Endothelial cell of umbilical vein (primary cell): ENCODE measurements around the gene CAMTA2. TPM values are rescaled to one million over a fixed set of nuclear protein-coding genes. Genes with fewer than 3 reads are reported as not detected.

ENCODE experiments used
- BruUV-seq: library from RNA; stranded (reverse); fragments of 400-500 nt; replicated peaks from 2 replicates; lab custom pipeline; 2021; lab: Mats Ljungman, UMichigan
- CTCF ChIA-PET: fragments of 300-600, 350-600 bp; sonication (Branson Sonifier 250); formaldehyde crosslinking; loops from one replicate; lab custom pipeline; 2021; ENCODE audit warnings: antibody characterized with exemption, inconsistent platforms; lab: Charles Lee
- POLR2A ChIA-PET: fragments of 300-600, 350-600 bp; sonication (Branson Sonifier 250); formaldehyde crosslinking; loops from one replicate; lab custom pipeline; 2021; ENCODE audit warnings: antibody characterized with exemption, inconsistent platforms; lab: Charles Lee
- DNase-seq: peaks from one replicate; pipeline ENCODE4 v3.0.0-alpha.2; 2011; ENCODE audit warnings: low read depth, low spot score
- FAIRE-seq: peaks from 2 replicates; lab custom pipeline; 2011; peaks lifted over from hg19 to GRCh38; lab: Jason Lieb, UNC
- H2AFZ ChIP-seq: 2 replicates; pipeline ENCODE4 v1.6.0; 2012; ENCODE audit warnings: low read depth, low read length, control low read depth, inconsistent platforms
- H3K27ac ChIP-seq: 2 replicates; pipeline ENCODE4 v1.5.1; 2011; ENCODE audit warnings: low read depth, mild to moderate bottlenecking, control low read depth, low read length, moderate library complexity; ENCODE audit not compliant: insufficient read depth
- H3K27me3 ChIP-seq, 2 experiments: 2 replicates each; pipeline versions ENCODE4 v1.6.0 to v1.6.1; 2011; ENCODE audit warnings: low read length in 2 of 2, mixed read lengths in 1 of 2; ENCODE audit not compliant: control insufficient read depth in 2 of 2, insufficient read depth in 2 of 2
- H3K36me3 ChIP-seq, 2 experiments: 2 replicates in 1 of 2; 3 replicates in 1 of 2; pipeline ENCODE4 v1.5.1; 2011; ENCODE audit warnings: low read length in 2 of 2, mild to moderate bottlenecking in 1 of 2, moderate library complexity in 1 of 2; ENCODE audit not compliant: control insufficient read depth in 2 of 2, insufficient read depth in 2 of 2; ENCODE audit errors: extremely low read depth in 1 of 2
- H3K4me1 ChIP-seq: 3 replicates; pipeline ENCODE4 v1.5.1; 2011; ENCODE audit warnings: mild to moderate bottlenecking, low read length; ENCODE audit not compliant: control insufficient read depth, insufficient read depth; ENCODE audit errors: extremely low read depth
- H3K4me2 ChIP-seq: 2 replicates; pipeline ENCODE4 v1.6.1; 2011; ENCODE audit warnings: low read length, control low read depth, mixed read lengths; ENCODE audit not compliant: insufficient read depth
- H3K4me3 ChIP-seq, 3 experiments: fragments of 200-600 bp in 1 of 3; sonication (generic), shearing (Covaris generic) in 1 of 3; replicated peaks in 1 of 3; 2 replicates each; pipeline ENCODE4 v1.5.1; 2011 to 2016; ENCODE audit warnings: control low read depth in 3 of 3, low read length in 3 of 3, mild to moderate bottlenecking in 2 of 3, inconsistent platforms in 1 of 3, low read depth in 1 of 3, moderate library complexity in 1 of 3; ENCODE audit not compliant: insufficient read depth in 1 of 3
- H3K79me2 ChIP-seq: 2 replicates; pipeline ENCODE4 v1.6.0; 2012; ENCODE audit warnings: low read length, inconsistent platforms; ENCODE audit not compliant: control insufficient read depth, insufficient read depth
- H3K9ac ChIP-seq: replicated peaks from 2 replicates; pipeline ENCODE3; 2011; ENCODE audit warnings: low read length, control low read depth; ENCODE audit not compliant: insufficient read depth; ENCODE audit errors: extremely low read depth
- H3K9me1 ChIP-seq: replicated peaks from 3 replicates; pipeline ENCODE4 v1.6.0; 2011; ENCODE audit warnings: mild to moderate bottlenecking, low read length; ENCODE audit not compliant: control insufficient read depth, insufficient read depth; ENCODE audit errors: extremely low read depth
- H3K9me3 ChIP-seq: replicated peaks from 2 replicates; pipeline ENCODE4 v1.5.1; 2012; ENCODE audit warnings: low read length, inconsistent platforms; ENCODE audit not compliant: control insufficient read depth, insufficient read depth
- H4K20me1 ChIP-seq: replicated peaks from 2 replicates; pipeline ENCODE3; 2011; ENCODE audit warnings: mild to moderate bottlenecking, low read length; ENCODE audit not compliant: control insufficient read depth, insufficient read depth; ENCODE audit errors: extremely low read depth
- FOS ChIP-seq: IDR thresholded peaks from 2 replicates; pipeline ENCODE4 v1.6.1; 2011; ENCODE audit warnings: mild to moderate bottlenecking, low read length, moderate library complexity, borderline replicate concordance; ENCODE audit not compliant: insufficient read depth
- GATA2 ChIP-seq: IDR thresholded peaks from 2 replicates; pipeline ENCODE4 v1.7.0; 2011; ENCODE audit warnings: low read depth, mild to moderate bottlenecking, moderate library complexity, mixed read lengths, low read length; ENCODE audit not compliant: insufficient read length, insufficient read depth
- MYC ChIP-seq: IDR thresholded peaks from one replicate; pipeline ENCODE4 v1.6.1; 2011; ENCODE audit warnings: mild to moderate bottlenecking, low read depth, low read length
- POLR2A ChIP-seq: IDR thresholded peaks from 2 replicates; pipeline ENCODE4 v1.6.1; 2012; ENCODE audit warnings: low read depth, mild to moderate bottlenecking, control low read depth, low read length
- POLR2AphosphoS5 ChIP-seq: IDR thresholded peaks from 2 replicates; pipeline ENCODE4 v1.6.1; 2012; ENCODE audit warnings: low read depth, mild to moderate bottlenecking, control low read depth, low read length, moderate library complexity; ENCODE audit not compliant: insufficient read depth
- dilution Hi-C: fragments of 300-500 bp; cut with MboI; formaldehyde crosslinking; loops from one replicate; pipeline ENCODE4 v1.15.0; 2019; ENCODE audit warnings: low sequenced_read_pairs; ENCODE audit not compliant: extremely low pct_ligation_motif_present
- intact Hi-C: fragments of 100-400 bp; cut with micrococcal nuclease; formaldehyde crosslinking; loops from one replicate; pipeline ENCODE4 v1.10.0; 2022
- polyA plus RNA-seq, 4 experiments: library from polyadenylated mRNA; depleted of rRNA in 3 of 4; stranded (reverse) in 3 of 4; unstranded in 1 of 4; fragments of >200 nt; gene quantifications; 2 replicates each; pipeline versions ENCODE4 v1.2.1 to v1.2.3, GENCODE V29; 2011 to 2012; ENCODE audit warnings: missing spikeins in 1 of 4
- total RNA-seq: library from RNA; stranded (reverse); gene quantifications from 2 replicates; pipeline ENCODE4 v1.2.3, GENCODE V29; 2021
- TF ChIP-seq, protein P1 (sequence below), 2 donors: IDR thresholded peaks; 1 replicate in 1 of 2; 2 replicates in 1 of 2; pipeline ENCODE4 v1.5.1; 2011; ENCODE audit warnings: low read length in 2 of 2, mild to moderate bottlenecking in 2 of 2, moderate library complexity in 2 of 2, control low read depth in 1 of 2, inconsistent platforms in 1 of 2, low read depth in 1 of 2; ENCODE audit not compliant: insufficient read depth in 1 of 2; ENCODE audit errors: extremely low read depth in 1 of 2
- TF ChIP-seq, protein P2 (sequence below): IDR thresholded peaks from 2 replicates; pipeline ENCODE4 v1.6.1; 2011; ENCODE audit not compliant: insufficient read depth, insufficient read length

The CAMTA2 gene
- total and polyA plus RNA-seq, 2 donors (not counting 3 experiments of a cell fraction or from before 2014, with no cell fraction given) = 33.8 to 51.0 TPM

DNA sequence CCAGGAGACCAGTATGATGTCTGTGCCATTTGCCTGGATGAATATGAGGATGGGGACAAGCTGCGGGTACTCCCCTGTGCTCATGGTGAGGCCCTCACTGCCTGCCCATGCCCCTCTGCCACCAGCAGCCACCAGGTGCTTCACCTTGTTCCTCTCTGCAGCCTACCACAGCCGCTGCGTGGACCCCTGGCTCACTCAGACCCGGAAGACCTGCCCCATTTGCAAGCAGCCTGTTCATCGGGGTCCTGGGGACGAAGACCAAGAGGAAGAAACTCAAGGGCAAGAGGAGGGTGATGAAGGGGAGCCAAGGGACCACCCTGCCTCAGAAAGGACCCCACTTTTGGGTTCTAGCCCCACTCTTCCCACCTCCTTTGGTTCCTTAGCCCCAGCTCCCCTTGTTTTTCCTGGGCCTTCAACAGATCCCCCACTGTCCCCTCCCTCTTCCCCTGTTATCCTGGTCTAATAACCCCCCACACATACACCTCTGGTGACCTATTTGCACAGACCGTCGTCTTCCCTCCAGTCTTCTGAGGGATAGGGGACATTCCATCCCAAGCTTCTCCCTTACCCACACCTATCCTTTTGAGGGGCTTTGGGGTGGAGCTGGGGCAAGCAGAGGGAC is 42.8 kb downstream of the CAMTA2 start:
- Histone ChIP-seq H3K36me3 (peaks cover 13 to 28% of the 10 kb centered on the region in 2 experiments), H3K4me2 (no peak overlapping the region), H3K9me1 (no peaks in the 10 kb centered on the region), H3K9ac (peak overlapping the region; percentile 12), H3K27ac (peak overlapping the region; percentile 49), H4K20me1 (no peaks in the 10 kb centered on the region), H2AFZ (no peak overlapping the region), H3K4me1 (peaks cover 29% of the 10 kb centered on the region), H3K4me3 (no peak overlapping the region), H3K79me2 (peaks cover 77% of the 10 kb centered on the region), H3K9me3 (no peaks in the 10 kb centered on the region), H3K27me3 (no peaks in the 10 kb centered on the region)
- FAIRE-seq (no peak), DNase-seq (no peak)
- intact Hi-C loops (no loop called here), dilution Hi-C loops (no loop called here)
- BruUV-seq = no TSS peak
- ChIA-PET CTCF (interaction anchor here (2.0 kb wide), 1 partner anchor 36 kb away, joined by 8 read pairs; no protein-coding TSS in a partner anchor), POLR2A (interaction anchor here (1.7 kb wide), 1 partner anchor 23 kb away, joined by 5 read pairs; the partner anchor contains the start of gene SPAG7)
- TF ChIP-seq MYC (no peak), POLR2AphosphoS5 (peak; percentile 53)

DNA sequence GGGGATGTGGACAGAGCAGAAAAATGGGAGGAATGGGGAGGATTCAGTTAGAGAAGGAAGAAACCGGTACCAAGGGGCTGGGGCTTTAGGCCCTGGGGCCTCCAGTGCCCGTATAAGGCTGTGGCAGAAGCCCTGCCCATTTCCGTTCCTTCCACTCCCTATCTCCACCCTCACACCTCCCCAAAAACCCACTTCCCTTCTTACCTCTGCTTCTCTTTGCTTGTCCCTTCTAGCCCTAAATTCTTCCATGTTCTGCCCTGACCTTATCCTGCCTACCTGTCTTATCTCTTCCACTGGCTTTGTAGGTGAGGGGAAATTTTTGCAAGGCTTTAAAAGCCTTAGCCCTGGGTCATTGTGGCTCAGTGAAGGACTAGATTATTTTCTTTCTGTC is 43.3 kb downstream of the CAMTA2 start:
- Histone ChIP-seq H3K27me3 (no peaks in the 10 kb centered on the region), H3K9me1 (no peaks in the 10 kb centered on the region), H3K4me3 (no peak overlapping the region), H4K20me1 (no peaks in the 10 kb centered on the region), H3K36me3 (peaks cover 13 to 28% of the 10 kb centered on the region in 2 experiments), H2AFZ (no peak overlapping the region), H3K4me1 (peaks cover 30% of the 10 kb centered on the region), H3K9me3 (no peaks in the 10 kb centered on the region), H3K79me2 (peaks cover 81% of the 10 kb centered on the region), H3K4me2 (no peak overlapping the region), H3K9ac (no peak overlapping the region), H3K27ac (no peak overlapping the region)
- POLR2A ChIA-PET = no interaction called here
- dilution Hi-C loops = no loop called here
- CTCF ChIA-PET = no interaction called here
- FAIRE-seq = no peak
- TF ChIP-seq, protein P1, sequence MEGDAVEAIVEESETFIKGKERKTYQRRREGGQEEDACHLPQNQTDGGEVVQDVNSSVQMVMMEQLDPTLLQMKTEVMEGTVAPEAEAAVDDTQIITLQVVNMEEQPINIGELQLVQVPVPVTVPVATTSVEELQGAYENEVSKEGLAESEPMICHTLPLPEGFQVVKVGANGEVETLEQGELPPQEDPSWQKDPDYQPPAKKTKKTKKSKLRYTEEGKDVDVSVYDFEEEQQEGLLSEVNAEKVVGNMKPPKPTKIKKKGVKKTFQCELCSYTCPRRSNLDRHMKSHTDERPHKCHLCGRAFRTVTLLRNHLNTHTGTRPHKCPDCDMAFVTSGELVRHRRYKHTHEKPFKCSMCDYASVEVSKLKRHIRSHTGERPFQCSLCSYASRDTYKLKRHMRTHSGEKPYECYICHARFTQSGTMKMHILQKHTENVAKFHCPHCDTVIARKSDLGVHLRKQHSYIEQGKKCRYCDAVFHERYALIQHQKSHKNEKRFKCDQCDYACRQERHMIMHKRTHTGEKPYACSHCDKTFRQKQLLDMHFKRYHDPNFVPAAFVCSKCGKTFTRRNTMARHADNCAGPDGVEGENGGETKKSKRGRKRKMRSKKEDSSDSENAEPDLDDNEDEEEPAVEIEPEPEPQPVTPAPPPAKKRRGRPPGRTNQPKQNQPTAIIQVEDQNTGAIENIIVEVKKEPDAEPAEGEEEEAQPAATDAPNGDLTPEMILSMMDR (IDR thresholded peaks at IDR 0.05; ENCODE audit: extremely low read depth in 1 of 2, insufficient read depth in 1 of 2, low read depth in 1 of 2, low read length in 2 of 2) = no peak
- no peak for TF ChIP-seq GATA2
- TF ChIP-seq, protein P2, sequence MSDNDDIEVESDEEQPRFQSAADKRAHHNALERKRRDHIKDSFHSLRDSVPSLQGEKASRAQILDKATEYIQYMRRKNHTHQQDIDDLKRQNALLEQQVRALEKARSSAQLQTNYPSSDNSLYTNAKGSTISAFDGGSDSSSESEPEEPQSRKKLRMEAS = no peak
- TF ChIP-seq FOS = no peak
- TF ChIP-seq MYC = no peak
- TF ChIP-seq POLR2A = no peak
- TF ChIP-seq POLR2AphosphoS5 = no peak
- BruUV-seq = no TSS peak
- intact Hi-C loops = no loop called here
- no peak for DNase-seq
